Gastroesophageal sphincter (tissue), 3 donors: ENCODE results near the gene NUDT8.

ENCODE experiments used
- CTCF ChIP-seq, 4 experiments: fragments of 200-600 bp in 2 of 4; fragments of 450-650 bp in 2 of 4; sonication (generic) in 1 of 4; IDR thresholded peaks; one replicate each; pipeline ENCODE4 v1.5.1; 2017 to 2019; ENCODE audit warnings: antibody characterized with exemption in 4 of 4, mild to moderate bottlenecking in 2 of 4, moderate library complexity in 2 of 4
- EP300 ChIP-seq: sonication (generic); formaldehyde crosslinking; IDR thresholded peaks from one replicate; pipeline ENCODE4 v1.6.1; 2017; ENCODE audit warnings: antibody characterized with exemption, mild to moderate bottlenecking
- POLR2A ChIP-seq, 2 donors: fragments of 450-650 bp; IDR thresholded peaks; one replicate each; pipeline ENCODE4 v1.6.1; 2017; ENCODE audit warnings: antibody characterized with exemption in 2 of 2, mild to moderate bottlenecking in 2 of 2, moderate library complexity in 1 of 2

GRCh38 chr11:67616431-67617242 lies 13.1 kb downstream of the NUDT8 start:
- TF ChIP-seq EP300 (no peak), CTCF (IDR thresholded peaks at IDR 0.05) (no peak), POLR2A (IDR thresholded peaks at IDR 0.05) (no peak)
